ENCODE results near the gene GALNT13.

The GALNT13 gene

GRCh38 chr2:154452471-154452870 lies 580.7 kb downstream of the GALNT13 start:
- DNase-seq (ENCODE audit: low spot score) = no peak
- no CpG with 5 or more reads among the region's 2 CpGs for WGBS, 2 donors (ENCODE audit: extremely low coverage in 2 of 2, insufficient read length in 2 of 2, insufficient replicate concordance in 1 of 2)
- Histone ChIP-seq H2BK5ac (ENCODE audit: low read length) (no peak overlapping the region), H3K4ac (ENCODE audit: low read length) (no peak overlapping the region), H4K91ac (ENCODE audit: low read depth, low read length, poor library complexity) (no peak overlapping the region), H3K18ac (ENCODE audit: low read length) (no peak overlapping the region), H3K14ac (ENCODE audit: low read length) (no peak overlapping the region), H2BK120ac (ENCODE audit: low read depth, low read length) (no peak overlapping the region), H3K9me3 (replicated peaks in 1 of 2; ENCODE audit: control insufficient read depth in 2 of 2, insufficient read depth in 1 of 2, low read depth in 1 of 2, low read length in 2 of 2) (no peaks in the 10 kb centered on the region), H4K8ac (ENCODE audit: low read depth, low read length) (no peak overlapping the region), H3K27ac (replicated peaks; ENCODE audit: low read length) (no peak overlapping the region), H3K36me3 (replicated peaks in 1 of 2; ENCODE audit: control insufficient read depth in 2 of 2, insufficient read depth in 2 of 2, low read length in 2 of 2) (no peaks in the 10 kb centered on the region), H2AFZ (ENCODE audit: low read length) (no peak overlapping the region), H2BK15ac (ENCODE audit: low read length) (no peak overlapping the region), H3K4me2 (ENCODE audit: insufficient read depth, low read length, poor library complexity, severe bottlenecking) (no peak overlapping the region), H3K4me3 (ENCODE audit: low read length in 2 of 2) (no peak overlapping the region), H3K27me3 (ENCODE audit: control insufficient read depth in 3 of 3, insufficient read depth in 3 of 3, low read depth in 1 of 3, low read length in 3 of 3) (no peaks in the 10 kb centered on the region), H3K4me1 (ENCODE audit: control insufficient read depth in 2 of 2, insufficient read depth in 1 of 2, low read depth in 1 of 2, low read length in 2 of 2) (no peaks in the 10 kb centered on the region), H2BK12ac (ENCODE audit: low read length) (no peak overlapping the region), H2AK5ac (ENCODE audit: low read depth, low read length) (no peak overlapping the region), H3K79me1 (ENCODE audit: low read depth, low read length) (no peaks in the 10 kb centered on the region), H3K23ac (ENCODE audit: low read depth, low read length, poor library complexity) (no peak overlapping the region), H3K9ac (ENCODE audit: low read depth, low read length, poor library complexity) (no peak overlapping the region)

GRCh38 chr2:154452906-154453493 lies 581.3 kb downstream of the GALNT13 start:
- Histone ChIP-seq H4K8ac (ENCODE audit: low read depth, low read length) (no peak overlapping the region), H3K4ac (ENCODE audit: low read length) (no peak overlapping the region), H3K27me3 (ENCODE audit: control insufficient read depth in 3 of 3, insufficient read depth in 3 of 3, low read depth in 1 of 3, low read length in 3 of 3) (no peaks in the 10 kb centered on the region), H2BK5ac (ENCODE audit: low read length) (no peak overlapping the region), H3K23ac (ENCODE audit: low read depth, low read length, poor library complexity) (no peak overlapping the region), H2BK15ac (ENCODE audit: low read length) (no peak overlapping the region), H2AFZ (ENCODE audit: low read length) (no peak overlapping the region), H2BK120ac (ENCODE audit: low read depth, low read length) (no peak overlapping the region), H2AK5ac (ENCODE audit: low read depth, low read length) (no peak overlapping the region), H3K4me1 (ENCODE audit: control insufficient read depth in 2 of 2, insufficient read depth in 1 of 2, low read depth in 1 of 2, low read length in 2 of 2) (no peaks in the 10 kb centered on the region), H3K4me2 (ENCODE audit: insufficient read depth, low read length, poor library complexity, severe bottlenecking) (no peak overlapping the region), H3K9ac (ENCODE audit: low read depth, low read length, poor library complexity) (no peak overlapping the region), H2BK12ac (ENCODE audit: low read length) (no peak overlapping the region), H3K36me3 (replicated peaks in 1 of 2; ENCODE audit: control insufficient read depth in 2 of 2, insufficient read depth in 2 of 2, low read length in 2 of 2) (no peaks in the 10 kb centered on the region), H3K9me3 (replicated peaks in 1 of 2; ENCODE audit: control insufficient read depth in 2 of 2, insufficient read depth in 1 of 2, low read depth in 1 of 2, low read length in 2 of 2) (no peaks in the 10 kb centered on the region), H4K91ac (ENCODE audit: low read depth, low read length, poor library complexity) (no peak overlapping the region), H3K27ac (replicated peaks; ENCODE audit: low read length) (no peak overlapping the region), H3K4me3 (ENCODE audit: low read length in 2 of 2) (no peak overlapping the region), H3K14ac (ENCODE audit: low read length) (no peak overlapping the region), H3K18ac (ENCODE audit: low read length) (no peak overlapping the region), H3K79me1 (ENCODE audit: low read depth, low read length) (no peaks in the 10 kb centered on the region)
- DNase-seq (ENCODE audit: low spot score) = no peak
- WGBS, 2 donors (ENCODE audit: extremely low coverage in 2 of 2, insufficient read length in 2 of 2, insufficient replicate concordance in 1 of 2) = no CpG with 5 or more reads among the region's 4 CpGs

GRCh38 chr2:154455166-154455565 lies 583.4 kb downstream of the GALNT13 start:
- H3K4me1 ChIP-seq (ENCODE audit: control insufficient read depth in 2 of 2, insufficient read depth in 1 of 2, low read depth in 1 of 2, low read length in 2 of 2) = no peaks in the 10 kb centered on the region
- H2AFZ ChIP-seq (ENCODE audit: low read length) = no peak overlapping the region
- H2BK12ac ChIP-seq (ENCODE audit: low read length) = no peak overlapping the region
- H3K14ac ChIP-seq (ENCODE audit: low read length) = no peak overlapping the region
- no peaks in the 10 kb centered on the region for H3K36me3 ChIP-seq (replicated peaks in 1 of 2; ENCODE audit: control insufficient read depth in 2 of 2, insufficient read depth in 2 of 2, low read length in 2 of 2)
- H2BK120ac ChIP-seq (ENCODE audit: low read depth, low read length) = no peak overlapping the region
- H4K91ac ChIP-seq (ENCODE audit: low read depth, low read length, poor library complexity) = no peak overlapping the region
- no peak overlapping the region for H3K23ac ChIP-seq (ENCODE audit: low read depth, low read length, poor library complexity)
- H3K9me3 ChIP-seq (replicated peaks in 1 of 2; ENCODE audit: control insufficient read depth in 2 of 2, insufficient read depth in 1 of 2, low read depth in 1 of 2, low read length in 2 of 2) = no peaks in the 10 kb centered on the region
- H3K27me3 ChIP-seq (ENCODE audit: control insufficient read depth in 3 of 3, insufficient read depth in 3 of 3, low read depth in 1 of 3, low read length in 3 of 3) = no peaks in the 10 kb centered on the region
- no peak overlapping the region for H3K4ac ChIP-seq (ENCODE audit: low read length)
- no peak overlapping the region for H2AK5ac ChIP-seq (ENCODE audit: low read depth, low read length)
- no peak overlapping the region for H2BK5ac ChIP-seq (ENCODE audit: low read length)
- WGBS, 2 donors (ENCODE audit: extremely low coverage in 2 of 2, insufficient read length in 2 of 2, insufficient replicate concordance in 1 of 2) = no CpG with 5 or more reads among the region's 4 CpGs
- no peak overlapping the region for H4K8ac ChIP-seq (ENCODE audit: low read depth, low read length)
- no peak for DNase-seq (ENCODE audit: low spot score)
- no peaks in the 10 kb centered on the region for H3K79me1 ChIP-seq (ENCODE audit: low read depth, low read length)
- H3K27ac ChIP-seq (replicated peaks; ENCODE audit: low read length) = no peak overlapping the region
- no peak overlapping the region for H3K4me2 ChIP-seq (ENCODE audit: insufficient read depth, low read length, poor library complexity, severe bottlenecking)
- H2BK15ac ChIP-seq (ENCODE audit: low read length) = no peak overlapping the region
- H3K9ac ChIP-seq (ENCODE audit: low read depth, low read length, poor library complexity) = no peak overlapping the region
- no peak overlapping the region for H3K4me3 ChIP-seq (ENCODE audit: low read length in 2 of 2)
- no peak overlapping the region for H3K18ac ChIP-seq (ENCODE audit: low read length)

GRCh38 chr2:154455866-154456265 lies 584.1 kb downstream of the GALNT13 start:
- H2BK15ac ChIP-seq (ENCODE audit: low read length) = no peak overlapping the region
- no peak overlapping the region for H2AK5ac ChIP-seq (ENCODE audit: low read depth, low read length)
- H2BK5ac ChIP-seq (ENCODE audit: low read length) = no peak overlapping the region
- no peak for DNase-seq (ENCODE audit: low spot score)
- no CpG with 5 or more reads among the region's 2 CpGs for WGBS, 2 donors (ENCODE audit: extremely low coverage in 2 of 2, insufficient read length in 2 of 2, insufficient replicate concordance in 1 of 2)
- H3K23ac ChIP-seq (ENCODE audit: low read depth, low read length, poor library complexity) = no peak overlapping the region
- H3K4ac ChIP-seq (ENCODE audit: low read length) = no peak overlapping the region
- no peaks in the 10 kb centered on the region for H3K4me1 ChIP-seq (ENCODE audit: control insufficient read depth in 2 of 2, insufficient read depth in 1 of 2, low read depth in 1 of 2, low read length in 2 of 2)
- H2AFZ ChIP-seq (ENCODE audit: low read length) = no peak overlapping the region
- no peak overlapping the region for H4K8ac ChIP-seq (ENCODE audit: low read depth, low read length)
- no peak overlapping the region for H2BK12ac ChIP-seq (ENCODE audit: low read length)
- no peak overlapping the region for H3K4me2 ChIP-seq (ENCODE audit: insufficient read depth, low read length, poor library complexity, severe bottlenecking)
- H3K79me1 ChIP-seq (ENCODE audit: low read depth, low read length) = no peaks in the 10 kb centered on the region
- H3K27me3 ChIP-seq (ENCODE audit: control insufficient read depth in 3 of 3, insufficient read depth in 3 of 3, low read depth in 1 of 3, low read length in 3 of 3) = no peaks in the 10 kb centered on the region
- no peak overlapping the region for H3K18ac ChIP-seq (ENCODE audit: low read length)
- H3K9me3 ChIP-seq (replicated peaks in 1 of 2; ENCODE audit: control insufficient read depth in 2 of 2, insufficient read depth in 1 of 2, low read depth in 1 of 2, low read length in 2 of 2) = no peaks in the 10 kb centered on the region
- no peak overlapping the region for H4K91ac ChIP-seq (ENCODE audit: low read depth, low read length, poor library complexity)
- H3K14ac ChIP-seq (ENCODE audit: low read length) = no peak overlapping the region
- H3K9ac ChIP-seq (ENCODE audit: low read depth, low read length, poor library complexity) = no peak overlapping the region
- no peaks in the 10 kb centered on the region for H3K36me3 ChIP-seq (replicated peaks in 1 of 2; ENCODE audit: control insufficient read depth in 2 of 2, insufficient read depth in 2 of 2, low read length in 2 of 2)
- no peak overlapping the region for H3K4me3 ChIP-seq (ENCODE audit: low read length in 2 of 2)
- no peak overlapping the region for H2BK120ac ChIP-seq (ENCODE audit: low read depth, low read length)
- H3K27ac ChIP-seq (replicated peaks; ENCODE audit: low read length) = no peak overlapping the region
